Kidney tubule cell (primary cell): ENCODE results near the gene PRAMEF5.
"Not testable (repeated sequence)": the region's sequence is repeated elsewhere in the genome, so short reads cannot be mapped to it uniquely, and the experiment has no call there.

Experiments used
- DNase-seq: peaks from one replicate; pipeline ENCODE4 v3.0.0-alpha.2; 2018; ENCODE audit warnings: low spot score

PRAMEF5 gene

DNA sequence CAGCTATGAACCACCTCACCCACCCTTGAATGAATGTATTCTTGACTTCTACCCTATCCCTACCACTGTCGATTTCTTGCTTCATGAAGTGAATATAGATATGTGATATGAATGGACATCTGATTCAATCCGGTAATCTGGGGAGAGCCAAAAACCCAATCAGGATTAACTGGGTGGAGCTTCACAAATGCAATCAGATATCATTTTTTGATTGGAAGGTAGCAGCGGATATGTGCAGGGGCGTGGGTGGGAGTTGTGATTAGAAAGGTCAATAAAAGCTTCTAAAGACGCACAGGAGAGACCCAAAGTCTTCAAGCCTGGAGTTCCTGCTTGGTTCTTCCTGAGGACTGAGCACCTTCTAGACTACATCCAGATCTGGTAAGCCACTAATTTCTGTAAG is at the start of gene PRAMEF5:
TSS of gene PRAMEF5 (plus strand) at position 301 of the 400 bp plus-strand sequence. CDS start 5,071 bp downstream, outside the sequence.
- DNase-seq: not testable (repeated sequence)

DNA sequence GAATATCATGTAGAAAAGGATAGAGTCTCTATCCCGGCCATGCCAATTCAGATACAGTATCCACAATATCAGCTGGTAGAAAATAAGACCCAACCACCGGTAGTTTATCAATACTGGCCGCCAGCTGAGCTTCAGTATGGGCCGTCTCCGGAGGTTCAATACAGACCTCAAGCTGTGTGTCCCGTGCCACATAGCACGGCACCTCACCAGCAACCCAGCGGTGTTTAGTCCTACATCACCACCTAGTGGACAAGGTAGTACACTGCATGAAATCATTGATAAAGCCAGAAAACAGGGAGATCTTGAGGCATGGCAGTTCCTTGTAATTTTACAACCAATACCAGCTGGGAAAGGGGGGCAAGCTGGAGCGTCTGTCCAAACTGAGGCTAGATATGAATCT is 45.3 kb upstream of the PRAMEF5 start:
- not testable (repeated sequence) for DNase-seq

DNA sequence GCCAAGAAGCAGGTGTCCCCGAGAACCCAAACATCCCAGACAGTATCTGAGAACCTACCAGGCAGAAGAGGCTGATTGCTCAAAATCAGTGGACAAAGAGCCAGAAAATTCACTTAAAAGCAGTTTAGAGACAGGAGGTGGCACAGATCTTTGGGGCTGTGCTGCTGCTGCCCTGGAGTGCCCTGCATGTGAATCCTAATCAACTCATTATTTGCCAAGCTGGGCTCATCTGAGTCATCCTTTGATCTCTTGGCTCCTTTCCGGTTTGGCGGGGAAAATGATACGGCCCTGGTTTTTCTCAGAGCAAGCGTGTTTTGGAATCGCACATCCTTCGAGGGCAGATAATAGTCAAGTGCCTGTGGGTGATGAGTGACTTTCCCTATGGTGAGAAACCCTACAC is 37.4 kb upstream of the PRAMEF5 start:
- DNase-seq: not testable (repeated sequence)

DNA sequence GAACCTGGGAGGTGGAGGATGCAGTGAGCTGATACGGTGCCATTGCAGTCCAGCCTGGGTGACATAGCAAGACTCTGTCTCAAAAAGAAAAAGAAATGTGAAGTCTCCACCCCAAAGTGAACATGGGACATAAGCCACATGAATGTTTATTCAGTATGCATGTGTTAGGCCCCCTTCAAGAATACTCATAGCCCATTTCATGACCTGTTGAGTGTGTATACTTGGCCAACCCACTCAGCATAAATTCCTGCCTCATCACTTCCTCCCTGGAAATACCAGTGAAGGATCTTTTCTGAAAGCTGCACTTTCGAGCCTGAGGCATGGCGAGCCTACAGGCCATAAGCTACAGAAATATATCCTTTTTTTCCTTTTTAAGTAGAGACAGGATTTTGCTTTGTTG is 34.8 kb upstream of the PRAMEF5 start:
- DNase-seq: not testable (repeated sequence)

DNA sequence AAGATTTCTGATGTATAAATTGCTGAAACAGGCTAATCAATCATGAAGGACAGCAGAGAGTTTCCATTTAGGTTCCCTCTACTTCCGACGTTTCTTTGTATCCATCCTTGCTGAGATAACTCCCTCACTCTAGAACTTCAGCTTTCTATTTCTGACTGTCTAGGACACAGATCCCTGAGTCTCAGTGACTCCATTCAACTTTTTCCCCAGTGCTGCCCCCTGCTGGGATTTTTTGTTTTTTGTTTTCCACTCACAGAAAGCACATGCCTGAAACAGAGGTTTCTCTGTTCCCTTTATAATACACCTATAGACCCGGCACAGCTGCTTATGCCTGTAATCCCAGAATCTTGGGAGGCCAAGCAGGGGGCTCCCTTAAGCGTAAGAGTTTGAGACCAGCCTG is 31.2 kb upstream of the PRAMEF5 start:
- DNase-seq: not testable (repeated sequence)

DNA sequence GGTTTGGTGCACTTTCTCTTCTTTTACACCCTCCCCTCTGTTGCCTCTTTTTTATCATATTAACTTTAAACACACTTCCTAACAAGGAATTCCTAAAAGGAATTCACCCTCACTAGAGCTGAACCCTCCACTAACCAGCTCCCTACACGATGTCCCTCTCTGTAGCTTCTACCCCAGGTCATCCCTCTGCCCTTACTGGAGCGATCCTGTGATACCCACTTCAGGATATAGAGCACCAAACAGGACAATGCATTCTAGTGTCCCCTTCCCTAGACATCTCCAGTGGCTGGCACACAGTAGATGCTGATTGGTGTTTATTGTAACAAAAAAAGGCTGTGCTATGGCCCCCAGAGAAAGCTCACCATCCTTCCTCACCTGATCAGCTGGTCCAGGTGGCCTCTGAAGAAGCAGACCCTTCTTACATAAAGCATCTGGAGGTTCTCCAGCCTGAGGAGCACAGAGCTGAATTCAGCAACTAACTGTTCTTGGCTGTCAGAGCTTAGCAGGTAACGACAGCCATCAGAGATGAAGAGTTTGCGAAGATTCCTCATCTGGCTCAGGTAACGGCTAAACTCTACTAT is 29.4 kb upstream of the PRAMEF5 start:
- no peak for DNase-seq

DNA sequence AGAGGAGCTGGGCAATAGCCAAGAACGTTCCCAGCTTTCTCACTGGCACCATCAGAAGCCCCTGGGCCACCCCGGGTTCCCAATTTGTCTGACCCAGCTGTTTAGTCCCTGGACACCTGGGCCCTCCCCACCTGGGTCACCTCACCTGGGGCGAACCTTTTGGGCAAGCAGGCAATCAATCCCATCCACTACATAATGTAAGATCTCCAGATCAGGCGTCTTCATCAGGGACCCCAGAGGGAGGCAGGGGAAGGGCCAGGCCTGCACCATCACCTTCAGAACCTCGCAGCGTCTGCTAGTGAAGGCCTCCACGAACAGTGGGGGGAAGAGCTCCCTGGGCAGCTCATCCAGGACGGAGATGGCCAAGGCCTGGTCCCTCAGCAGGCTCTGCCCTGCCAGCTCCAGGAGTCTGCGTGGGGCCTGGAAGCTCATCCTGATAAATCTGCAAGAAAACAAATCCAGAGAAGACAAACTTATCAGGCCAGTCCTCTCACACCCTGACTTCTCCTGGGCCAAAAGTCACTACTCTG is 28.3 kb upstream of the PRAMEF5 start, which contains the start of gene PRAMEF18:
TSS of gene PRAMEF18 (minus strand) at position 480 of the 530 bp plus-strand sequence. CDS start at position 432, 48 bp downstream.
- not testable (repeated sequence) for DNase-seq

DNA sequence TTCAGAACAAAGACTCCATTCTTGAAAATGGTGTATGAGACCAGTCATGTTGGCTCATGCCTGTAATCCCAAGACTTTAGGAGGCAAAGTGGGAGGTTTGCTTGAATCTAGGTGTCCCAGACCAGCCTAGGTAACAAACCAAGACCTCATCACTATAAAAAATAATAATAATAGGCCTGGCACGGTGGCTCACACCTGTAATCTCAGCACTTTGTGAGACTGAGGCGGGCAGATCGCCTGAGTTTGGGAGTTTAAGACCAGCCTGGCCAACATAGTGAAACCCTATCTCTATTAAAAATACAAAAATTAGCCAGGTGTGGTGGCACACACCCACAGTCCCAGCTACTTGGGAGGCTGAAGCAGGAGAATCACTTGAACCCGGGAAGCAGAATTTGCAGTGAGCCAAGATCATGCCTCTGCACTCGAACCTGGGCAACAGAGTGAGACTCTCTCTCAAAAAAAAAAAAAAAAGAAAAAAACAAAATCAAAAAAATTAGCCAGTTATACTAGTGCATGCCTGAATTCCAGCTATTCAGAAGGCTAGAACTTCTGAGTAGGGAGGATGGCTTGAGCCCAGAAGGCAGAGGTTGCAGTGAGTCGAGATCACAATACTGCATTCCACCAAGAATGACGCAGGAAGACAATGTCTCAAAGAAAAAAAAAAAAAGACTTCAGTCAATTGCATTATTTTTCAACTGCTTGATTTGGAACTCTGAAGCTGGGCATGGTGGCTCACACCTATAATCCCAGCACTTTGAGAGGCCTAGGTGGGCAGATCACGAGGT is 26.5 kb upstream of the PRAMEF5 start:
- not testable (repeated sequence) for DNase-seq

DNA sequence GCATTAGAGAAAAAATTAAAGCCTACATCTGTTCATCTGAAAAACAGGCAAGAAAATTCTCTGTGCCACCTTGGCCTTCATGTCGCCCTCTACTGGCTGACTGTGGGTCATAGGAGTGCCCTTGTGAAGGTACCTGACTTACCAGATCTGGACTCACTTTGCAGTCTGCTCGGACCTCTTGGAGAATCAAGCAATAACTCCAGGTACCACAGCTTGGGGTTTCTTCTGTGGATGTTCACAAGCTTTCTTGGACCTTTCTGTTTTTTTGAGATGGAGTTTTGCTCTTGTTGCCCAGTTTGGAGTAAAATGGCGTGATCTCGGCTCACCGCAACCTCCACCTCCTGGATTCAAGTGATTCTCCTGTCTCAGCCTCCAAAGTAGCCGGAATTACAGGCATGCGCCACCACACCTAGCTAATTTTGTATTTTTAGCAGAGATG is 25.6 kb upstream of the PRAMEF5 start:
- DNase-seq: no peak

DNA sequence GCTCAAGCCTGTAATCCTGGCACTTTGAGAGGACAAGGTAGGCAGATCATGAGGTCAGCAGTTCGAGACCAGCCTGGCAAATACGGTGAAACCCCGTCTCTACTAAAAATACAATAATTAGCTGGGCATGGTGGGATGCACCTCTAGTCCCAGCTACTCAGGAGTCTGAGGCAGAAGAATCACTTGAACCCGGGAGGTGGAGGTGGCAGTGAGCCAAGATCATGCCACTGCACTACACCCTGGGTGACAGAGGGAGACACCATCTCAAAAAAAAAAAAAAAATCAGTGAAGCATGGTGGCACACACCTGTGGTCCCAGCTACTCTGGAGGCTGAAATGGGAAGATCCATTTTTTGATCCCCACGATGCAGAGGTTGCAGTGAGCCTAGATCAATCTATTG is 23.9 kb upstream of the PRAMEF5 start:
- not testable (repeated sequence) for DNase-seq

DNA sequence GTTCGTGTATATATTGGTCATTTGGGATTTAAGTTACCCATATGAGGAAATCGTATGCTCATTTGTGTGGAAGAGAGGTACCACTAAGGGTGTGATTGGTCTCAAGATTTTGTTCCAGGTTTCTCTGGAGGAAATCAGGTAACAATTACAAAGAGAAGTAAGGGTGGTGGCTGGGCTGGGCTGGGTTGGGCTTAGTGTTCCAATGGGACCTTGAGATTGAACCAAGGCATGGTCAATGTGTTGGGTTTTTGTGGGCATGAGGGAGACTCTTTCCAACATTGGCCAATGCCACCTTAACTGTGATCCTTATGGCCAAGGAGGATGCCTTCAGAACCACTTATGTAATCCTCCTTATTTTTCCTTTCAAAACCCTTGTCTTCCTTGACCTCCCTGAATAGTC is 23.4 kb upstream of the PRAMEF5 start:
- DNase-seq: not testable (repeated sequence)

DNA sequence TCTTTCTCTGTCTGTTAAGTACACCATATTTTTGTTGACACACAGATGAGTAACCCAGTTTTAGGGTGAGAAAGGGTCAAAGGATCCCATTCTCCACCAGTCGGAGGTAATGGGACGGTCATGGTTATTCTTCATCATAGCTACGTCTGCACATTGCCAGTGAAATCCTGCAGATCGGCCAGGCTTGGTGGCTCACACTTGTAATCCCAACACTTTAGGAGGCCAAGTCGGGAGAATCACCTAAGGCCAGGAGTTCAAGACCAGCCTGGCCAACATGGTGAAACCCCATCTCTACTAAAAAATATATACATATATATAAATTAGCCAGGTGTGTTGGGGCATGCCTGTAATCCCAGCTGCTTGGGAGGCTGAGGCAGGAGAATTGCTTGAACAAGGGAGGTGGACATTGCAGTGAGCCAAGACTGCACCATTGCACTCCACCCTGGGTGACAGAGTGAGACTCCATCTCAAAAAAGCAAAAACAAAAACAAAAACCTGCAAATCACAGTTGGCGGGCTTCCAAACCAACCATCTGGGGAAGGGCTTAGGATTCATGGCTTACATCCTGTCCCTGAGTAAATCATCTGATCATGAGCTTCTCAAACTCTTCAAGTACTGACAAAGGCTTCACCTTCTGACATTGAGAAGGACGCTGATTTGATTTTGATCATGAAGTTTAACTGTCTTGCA is 22.8 kb upstream of the PRAMEF5 start:
- DNase-seq: not testable (repeated sequence)

DNA sequence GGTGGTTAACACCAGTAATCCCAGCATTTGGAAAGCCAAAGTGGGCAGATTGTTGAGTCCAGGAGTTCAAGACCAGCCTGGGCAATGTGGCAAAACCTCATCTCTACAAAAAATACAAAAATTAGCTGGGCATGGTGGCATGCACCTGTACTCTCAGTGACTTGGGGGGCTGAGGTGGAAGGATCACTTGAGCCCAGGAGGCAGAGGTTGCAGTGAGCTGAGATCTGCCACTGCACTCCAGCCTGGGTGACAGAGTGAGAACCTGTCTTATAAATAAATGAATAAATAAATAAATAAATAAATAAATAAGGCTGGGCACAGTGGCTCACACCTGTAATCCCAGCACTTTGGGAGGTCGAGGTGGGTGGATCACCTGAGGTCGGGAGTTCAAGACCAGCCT is 21.9 kb upstream of the PRAMEF5 start:
- not testable (repeated sequence) for DNase-seq

DNA sequence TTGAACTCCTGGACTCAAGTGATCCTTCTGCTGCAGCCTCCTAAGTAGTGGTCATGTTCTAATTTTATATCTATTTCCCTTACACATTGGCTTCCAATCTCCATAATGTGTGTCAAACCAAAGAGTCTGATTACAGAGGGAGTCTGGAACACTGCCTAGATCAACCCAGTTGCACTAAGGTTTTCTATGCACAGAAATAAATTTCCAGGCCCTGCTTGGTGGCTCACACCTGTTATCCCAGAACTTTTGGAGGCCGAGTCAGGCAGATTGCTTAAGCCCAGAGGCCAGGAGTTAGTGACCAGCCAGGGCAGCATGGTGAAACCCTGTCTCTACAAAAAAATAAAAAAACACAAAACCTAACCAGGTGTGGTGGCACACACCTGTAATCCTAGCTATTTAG is 19.9 kb upstream of the PRAMEF5 start:
- not testable (repeated sequence) for DNase-seq

DNA sequence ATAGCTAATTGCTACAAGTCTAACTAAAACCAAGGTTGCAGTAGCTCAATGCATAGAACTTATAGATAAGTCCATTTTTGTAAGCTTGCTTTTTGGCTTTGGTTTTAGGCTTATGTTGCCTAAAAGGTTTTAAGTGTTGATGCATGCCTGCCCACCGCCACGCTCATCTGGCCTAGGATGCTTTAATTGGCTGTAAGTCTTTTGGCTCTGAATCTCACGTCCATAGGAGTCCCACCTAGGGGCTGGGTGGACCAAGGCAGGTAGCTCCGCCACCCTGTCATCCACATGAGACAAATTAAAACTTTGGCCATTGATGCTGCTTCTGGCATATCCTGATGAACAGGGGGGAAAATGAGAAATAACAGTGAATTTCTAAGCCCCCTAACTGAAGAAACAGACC is 16.4 kb upstream of the PRAMEF5 start:
- DNase-seq: not testable (repeated sequence)

DNA sequence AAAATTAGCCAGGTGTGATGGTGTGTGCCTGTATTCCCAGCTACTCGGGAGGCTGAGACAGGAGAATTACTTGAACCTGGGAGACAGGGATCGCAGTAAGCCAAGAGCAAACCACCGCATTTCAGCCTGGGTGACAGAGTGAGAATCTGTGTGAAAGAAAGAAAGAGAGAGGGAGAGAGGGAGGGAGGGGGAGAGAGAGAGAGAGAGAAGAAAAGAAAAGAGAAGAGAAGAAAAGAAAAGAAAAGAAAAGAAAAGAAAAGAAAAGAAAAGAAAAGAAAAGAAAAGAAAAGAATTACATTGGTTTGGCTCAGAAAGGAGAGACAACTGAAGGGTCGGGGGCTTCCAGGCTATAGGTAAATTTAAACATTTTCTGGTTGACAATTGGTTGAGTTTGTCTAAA is 14.4 kb upstream of the PRAMEF5 start:
- not testable (repeated sequence) for DNase-seq

DNA sequence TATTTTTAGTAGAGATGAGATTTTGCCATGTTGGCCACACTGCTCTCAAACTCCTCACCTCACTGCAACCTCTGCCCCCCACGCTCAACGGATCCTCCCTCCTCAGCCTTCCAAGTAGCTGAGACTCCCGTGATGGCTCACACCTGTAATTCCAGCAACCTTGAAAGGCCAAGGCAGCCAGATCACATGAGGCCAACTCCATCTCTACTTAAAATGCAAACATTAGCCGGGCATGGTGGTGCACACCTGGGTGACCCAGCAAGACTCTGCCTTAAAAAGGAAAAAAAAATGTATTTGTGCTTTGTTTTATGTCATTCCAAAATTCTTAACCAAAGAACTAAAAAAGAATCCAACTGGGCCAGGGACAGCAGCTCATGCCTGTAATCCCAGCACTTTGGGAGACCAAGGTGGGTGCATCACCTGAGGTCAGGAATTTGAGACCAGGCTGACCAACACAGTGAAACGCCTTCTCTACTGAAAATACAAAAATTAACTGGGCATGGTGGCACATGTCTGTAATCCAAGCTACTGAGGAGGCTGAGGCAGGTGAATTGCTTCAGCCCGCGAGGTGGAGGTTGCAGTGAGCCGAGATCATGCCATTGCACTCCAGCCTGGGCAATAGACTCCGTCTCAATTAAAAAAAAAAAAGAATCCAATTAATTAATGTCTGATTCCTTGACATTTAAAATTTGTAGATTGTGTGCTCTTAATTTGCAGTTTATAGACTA is 10.3 kb upstream of the PRAMEF5 start:
- not testable (repeated sequence) for DNase-seq

DNA sequence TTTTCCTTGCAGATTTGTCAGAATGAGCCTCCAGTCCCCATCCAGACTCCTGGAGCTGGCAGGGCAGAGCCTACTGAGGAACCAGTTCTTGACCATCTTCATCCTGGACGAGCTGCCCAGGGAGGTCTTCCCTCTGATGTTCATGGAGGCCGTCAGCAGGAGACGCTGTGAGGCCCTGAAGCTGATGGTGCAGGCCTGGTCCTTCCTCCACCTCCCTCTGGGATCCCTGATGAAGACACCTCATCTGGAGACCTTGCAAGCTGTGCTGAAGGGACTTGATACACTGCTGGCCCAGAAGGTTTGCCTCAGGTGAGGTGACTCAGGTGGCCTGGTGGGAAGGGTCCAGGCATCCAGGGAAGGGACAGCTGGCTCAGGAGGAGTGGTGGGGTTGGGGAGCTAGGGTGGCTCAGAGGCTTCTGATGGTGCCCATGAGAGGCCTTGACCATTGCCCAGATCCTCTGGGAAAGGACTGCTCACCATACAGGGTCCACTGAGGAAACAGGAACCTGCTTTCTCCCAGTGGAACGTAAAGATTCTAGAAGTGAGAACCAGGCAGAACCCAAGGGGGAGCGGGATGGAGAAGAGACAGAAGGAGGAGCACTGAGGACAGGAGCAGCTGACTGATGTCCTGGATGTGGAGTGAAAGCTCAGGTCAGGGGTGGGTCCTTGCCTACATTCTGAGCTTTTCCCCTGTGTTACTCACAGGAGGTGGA is 8.0 kb upstream of the PRAMEF5 start:
- not testable (repeated sequence) for DNase-seq

DNA sequence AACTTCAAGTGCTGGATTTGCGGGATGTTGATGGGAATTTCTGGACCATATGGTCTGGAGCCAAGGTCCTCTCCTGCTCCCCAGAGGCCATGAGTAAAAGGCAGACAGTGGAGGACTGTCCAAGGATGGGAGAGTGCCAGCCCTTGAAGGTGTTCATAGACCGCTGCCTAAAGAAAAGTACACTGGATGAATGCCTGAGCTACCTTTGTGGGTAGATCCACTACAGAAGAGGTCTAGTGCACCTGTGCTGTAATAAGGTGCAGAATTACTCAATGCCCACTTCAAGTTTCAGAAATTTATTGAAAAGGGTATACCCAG is 7.5 kb upstream of the PRAMEF5 start:
- not testable (repeated sequence) for DNase-seq

DNA sequence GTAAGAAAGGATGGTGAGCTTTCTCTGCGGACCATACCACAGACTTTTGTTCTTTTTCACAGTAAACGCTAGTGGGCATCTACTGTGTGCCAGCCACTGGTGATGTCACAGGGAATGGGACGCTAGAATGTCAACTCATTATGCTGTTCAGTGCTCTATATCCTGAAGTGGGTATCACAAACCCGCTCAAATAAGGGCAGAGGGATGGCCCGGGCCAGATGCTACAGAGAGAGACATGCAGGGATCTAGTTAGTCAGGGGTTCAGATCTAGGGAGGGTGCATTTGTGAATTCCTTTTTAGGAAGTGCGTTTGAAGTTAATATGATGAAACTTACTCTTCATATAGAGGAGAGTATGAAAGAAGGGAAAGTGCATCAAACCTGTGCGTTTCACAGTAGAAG is 6.9 kb upstream of the PRAMEF5 start:
- not testable (repeated sequence) for DNase-seq

DNA sequence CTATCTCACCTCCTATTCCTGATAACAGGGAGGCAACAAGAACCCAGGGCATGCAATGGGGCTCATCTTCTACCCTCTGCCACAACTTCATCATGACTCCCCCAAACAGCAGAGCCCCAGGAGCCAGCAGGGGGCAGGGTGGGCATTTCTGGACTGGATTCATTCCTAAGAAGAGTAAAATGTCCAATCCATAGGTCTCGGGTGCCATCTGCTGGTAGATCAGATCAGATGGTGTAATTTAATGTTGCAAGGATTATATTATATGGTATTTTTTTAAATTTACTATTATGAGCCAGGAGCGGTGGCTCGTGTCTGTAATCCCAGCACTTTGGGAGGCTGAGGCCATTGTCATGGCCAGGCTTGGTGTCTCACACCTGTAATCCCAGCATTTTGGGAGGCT is 11.1 kb downstream of the PRAMEF5 start:
- DNase-seq: not testable (repeated sequence)
